Loucy (cell line): ENCODE results near the gene GKN2.

ENCODE experiments used
- H2AFZ ChIP-seq: fragments of 200-600 bp; sonication (generic); 2 replicates; pipeline ENCODE4 v1.6.0; 2016; ENCODE audit warnings: antibody characterized with exemption, mild to moderate bottlenecking, low read length, moderate library complexity
- H3F3A ChIP-seq: fragments of 200-600 bp; 2 replicates; pipeline ENCODE4 v1.6.0; 2016; ENCODE audit warnings: antibody characterized with exemption, low read depth, mild to moderate bottlenecking
- H3K27me3 ChIP-seq: fragments of 200-600 bp; sonication (generic); 2 replicates; pipeline ENCODE4 v1.6.1; 2014; ENCODE audit warnings: low read length, mild to moderate bottlenecking; ENCODE audit not compliant: insufficient read depth, poor library complexity, severe bottlenecking
- H3K36me3 ChIP-seq: fragments of 200-600 bp; sonication (generic); 2 replicates; pipeline ENCODE4 v1.6.1; 2016; ENCODE audit warnings: low read length; ENCODE audit not compliant: insufficient read depth
- H3K4me1 ChIP-seq: fragments of 200-600 bp; sonication (generic); 2 replicates; pipeline ENCODE4 v1.5.1; 2014; ENCODE audit warnings: low read length, mild to moderate bottlenecking; ENCODE audit not compliant: insufficient read depth, poor library complexity, severe bottlenecking
- H3K4me2 ChIP-seq: fragments of 200-600 bp; sonication (generic); 2 replicates; pipeline ENCODE4 v1.6.0; 2014; ENCODE audit warnings: antibody characterized with exemption, low read length, low read depth, mild to moderate bottlenecking; ENCODE audit not compliant: poor library complexity, severe bottlenecking
- H3K4me3 ChIP-seq: fragments of 200-600 bp; sonication (generic); 2 replicates; pipeline ENCODE4 v1.5.1; 2014; ENCODE audit warnings: low read length, mild to moderate bottlenecking, mixed read lengths; ENCODE audit not compliant: poor library complexity, severe bottlenecking
- H3K79me2 ChIP-seq: fragments of 200-600 bp; sonication (generic); 2 replicates; pipeline ENCODE4 v1.6.1; 2014; ENCODE audit warnings: low read length; ENCODE audit not compliant: insufficient read depth
- H3K9ac ChIP-seq: fragments of 200-600 bp; sonication (generic); 2 replicates; pipeline ENCODE4 v1.6.0; 2014; ENCODE audit warnings: mild to moderate bottlenecking, low read depth, low read length, moderate library complexity; ENCODE audit not compliant: poor library complexity, severe bottlenecking
- H3K9me2 ChIP-seq: fragments of 200-600 bp; sonication (generic); replicated peaks from 2 replicates; pipeline ENCODE4 v1.6.1; 2016; ENCODE audit warnings: low read depth, low read length, mixed read lengths
- H3K9me3 ChIP-seq: fragments of 200-600 bp; sonication (generic); 2 replicates; pipeline ENCODE4 v1.6.1; 2014; ENCODE audit warnings: mild to moderate bottlenecking, antibody characterized with exemption, low read length, low read depth; ENCODE audit not compliant: insufficient read depth
- H4K20me1 ChIP-seq: fragments of 200-600 bp; sonication (generic); 2 replicates; pipeline ENCODE4 v1.6.0; 2014; ENCODE audit warnings: antibody characterized with exemption, low read length, mild to moderate bottlenecking; ENCODE audit not compliant: insufficient read depth, poor library complexity, severe bottlenecking
- EZH2phosphoT487 ChIP-seq: fragments of 200-600 bp; IDR thresholded peaks from 2 replicates; pipeline ENCODE4 v1.6.1; 2018; ENCODE audit warnings: antibody characterized with exemption, mild to moderate bottlenecking, moderate library complexity, borderline replicate concordance
- TF ChIP-seq, protein P1 (sequence below): fragments of 200-600 bp; sonication (generic); conservative IDR thresholded peaks from 2 replicates; pipeline ENCODE4 v1.5.1; 2014; ENCODE audit warnings: mild to moderate bottlenecking, antibody characterized with exemption, low read length

The GKN2 gene

GRCh38 chr2:68935471-68935870 is 17.2 kb downstream of the GKN2 start:
- Histone ChIP-seq H3K36me3 (no peaks in the 10 kb centered on the region), H3K4me2 (no peak overlapping the region), H3K79me2 (no peaks in the 10 kb centered on the region), H4K20me1 (no peaks in the 10 kb centered on the region), H3K4me3 (no peak overlapping the region), H3K4me1 (no peaks in the 10 kb centered on the region), H3K9ac (no peak overlapping the region), H3K9me3 (no peaks in the 10 kb centered on the region), H3K9me2 (no peaks in the 10 kb centered on the region), H3K27me3 (no peaks in the 10 kb centered on the region), H2AFZ (no peak overlapping the region), H3F3A (no peaks in the 10 kb centered on the region)
- TF ChIP-seq, protein P1, sequence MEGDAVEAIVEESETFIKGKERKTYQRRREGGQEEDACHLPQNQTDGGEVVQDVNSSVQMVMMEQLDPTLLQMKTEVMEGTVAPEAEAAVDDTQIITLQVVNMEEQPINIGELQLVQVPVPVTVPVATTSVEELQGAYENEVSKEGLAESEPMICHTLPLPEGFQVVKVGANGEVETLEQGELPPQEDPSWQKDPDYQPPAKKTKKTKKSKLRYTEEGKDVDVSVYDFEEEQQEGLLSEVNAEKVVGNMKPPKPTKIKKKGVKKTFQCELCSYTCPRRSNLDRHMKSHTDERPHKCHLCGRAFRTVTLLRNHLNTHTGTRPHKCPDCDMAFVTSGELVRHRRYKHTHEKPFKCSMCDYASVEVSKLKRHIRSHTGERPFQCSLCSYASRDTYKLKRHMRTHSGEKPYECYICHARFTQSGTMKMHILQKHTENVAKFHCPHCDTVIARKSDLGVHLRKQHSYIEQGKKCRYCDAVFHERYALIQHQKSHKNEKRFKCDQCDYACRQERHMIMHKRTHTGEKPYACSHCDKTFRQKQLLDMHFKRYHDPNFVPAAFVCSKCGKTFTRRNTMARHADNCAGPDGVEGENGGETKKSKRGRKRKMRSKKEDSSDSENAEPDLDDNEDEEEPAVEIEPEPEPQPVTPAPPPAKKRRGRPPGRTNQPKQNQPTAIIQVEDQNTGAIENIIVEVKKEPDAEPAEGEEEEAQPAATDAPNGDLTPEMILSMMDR, result no peak
- no peak for TF ChIP-seq EZH2phosphoT487

DNA sequence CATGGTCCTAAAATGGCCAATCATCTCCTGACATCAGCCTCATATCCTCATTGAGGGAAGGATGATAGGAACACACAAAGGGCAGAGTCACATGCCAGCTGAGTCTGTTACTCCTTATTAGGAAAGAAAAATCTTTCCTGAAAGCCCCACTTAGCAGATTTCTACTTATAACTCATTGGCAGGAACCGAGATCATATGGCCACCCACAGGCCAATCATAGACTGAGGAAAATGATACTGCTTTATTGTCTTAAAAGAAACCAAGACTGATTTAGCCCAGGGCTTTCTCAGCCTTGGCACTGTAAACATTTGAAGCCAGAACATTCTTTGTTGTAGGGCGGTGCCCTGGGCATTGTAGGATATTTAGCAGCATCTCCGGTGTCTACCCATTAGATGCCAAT is 18.7 kb downstream of the GKN2 start:
- H3K27me3 ChIP-seq, result no peaks in the 10 kb centered on the region
- H3K9me2 ChIP-seq, result no peaks in the 10 kb centered on the region
- H3K9ac ChIP-seq, result no peak overlapping the region
- no peaks in the 10 kb centered on the region for H3K9me3 ChIP-seq
- H4K20me1 ChIP-seq, result no peaks in the 10 kb centered on the region
- no peak overlapping the region for H3K4me3 ChIP-seq
- TF ChIP-seq EZH2phosphoT487, result no peak
- TF ChIP-seq, protein P1, result no peak
- no peak overlapping the region for H3K4me2 ChIP-seq
- H3K79me2 ChIP-seq, result no peaks in the 10 kb centered on the region
- H2AFZ ChIP-seq, result no peak overlapping the region
- H3F3A ChIP-seq, result no peaks in the 10 kb centered on the region
- H3K36me3 ChIP-seq, result no peaks in the 10 kb centered on the region
- no peaks in the 10 kb centered on the region for H3K4me1 ChIP-seq

DNA sequence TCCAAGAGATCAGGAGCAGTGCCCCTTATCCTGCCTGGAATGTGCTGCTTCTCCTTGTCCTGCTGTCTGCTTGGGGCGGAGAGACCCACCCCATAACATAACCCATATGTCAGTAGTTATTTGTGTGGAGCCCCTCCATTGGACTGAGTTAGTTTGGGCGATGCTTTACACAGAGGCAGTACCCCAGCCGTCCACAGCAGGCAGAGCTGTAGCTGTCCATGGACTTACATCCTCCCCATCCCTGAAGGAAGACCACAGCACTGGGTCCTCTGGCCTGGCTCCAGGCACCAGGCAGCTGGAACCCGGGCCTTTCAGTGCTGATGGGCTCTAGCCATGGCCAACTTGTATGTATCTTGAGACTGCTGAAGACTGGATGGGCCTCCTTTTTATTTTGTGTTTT is 20.3 kb downstream of the GKN2 start:
- Histone ChIP-seq H3K9me2 (no peaks in the 10 kb centered on the region), H3K79me2 (no peaks in the 10 kb centered on the region), H3K4me3 (no peak overlapping the region), H3K4me1 (no peaks in the 10 kb centered on the region), H2AFZ (no peak overlapping the region), H4K20me1 (no peaks in the 10 kb centered on the region), H3K9ac (no peak overlapping the region), H3F3A (no peaks in the 10 kb centered on the region), H3K36me3 (no peaks in the 10 kb centered on the region), H3K27me3 (no peaks in the 10 kb centered on the region), H3K9me3 (no peaks in the 10 kb centered on the region), H3K4me2 (no peak overlapping the region)
- TF ChIP-seq, protein P1, result no peak
- no peak for TF ChIP-seq EZH2phosphoT487
